Tibial nerve (tissue), 4 donors: Measurements from ENCODE around the gene FBXL12. TPM values are rescaled to one million over a fixed set of nuclear protein-coding genes. Genes with fewer than 3 reads are reported as not detected.

Experiments
- DNase-seq, 2 donors: peaks; one replicate each; pipeline ENCODE4 v3.0.0-alpha.2; 2019; ENCODE audit warnings: low spot score in 2 of 2
- H3K27ac ChIP-seq, 4 donors: fragments of 200-600 bp; sonication (generic) in 3 of 4; one replicate each; pipeline ENCODE4 v1.5.1; 2017 to 2019; ENCODE audit warnings: mild to moderate bottlenecking in 1 of 4
- H3K27me3 ChIP-seq, 2 donors: fragments of 200-600 bp; sonication (generic) in 1 of 2; one replicate each; pipeline versions ENCODE4 v1.5.1 to v1.6.0; 2017 to 2019
- H3K36me3 ChIP-seq, 3 donors: fragments of 200-600 bp; sonication (generic); one replicate each; pipeline ENCODE4 v1.5.1; 2018 to 2019
- H3K4me1 ChIP-seq, 4 donors: fragments of 200-600 bp; sonication (generic) in 3 of 4; one replicate each; pipeline ENCODE4 v1.5.1; 2017 to 2019
- H3K4me3 ChIP-seq, 4 donors: fragments of 200-600 bp; sonication (generic) in 3 of 4; one replicate each; pipeline ENCODE4 v1.5.1; 2017 to 2019; ENCODE audit warnings: mild to moderate bottlenecking in 1 of 4, moderate library complexity in 1 of 4
- H3K9me3 ChIP-seq, 4 donors: fragments of 200-600 bp; sonication (generic) in 3 of 4; one replicate each; pipeline ENCODE4 v1.5.1; 2017 to 2019
- CTCF ChIP-seq, 5 experiments: fragments of 200-600 bp in 3 of 5; fragments of 450-650 bp in 2 of 5; sonication (generic) in 3 of 5; IDR thresholded peaks; one replicate each; pipeline ENCODE4 v1.5.1; 2016 to 2019; ENCODE audit warnings: antibody characterized with exemption in 5 of 5, mild to moderate bottlenecking in 3 of 5, moderate library complexity in 2 of 5
- EP300 ChIP-seq, 2 donors: sonication (generic); formaldehyde crosslinking; IDR thresholded peaks; one replicate each; pipeline ENCODE4 v1.6.1; 2017; ENCODE audit warnings: antibody characterized with exemption in 2 of 2, mild to moderate bottlenecking in 1 of 2
- POLR2A ChIP-seq, 2 donors: fragments of 450-650 bp; IDR thresholded peaks; one replicate each; pipeline ENCODE4 v1.6.1; 2017; ENCODE audit warnings: antibody characterized with exemption in 2 of 2, mild to moderate bottlenecking in 2 of 2, moderate library complexity in 2 of 2
- WGBS, 2 donors: methylation state at CpG; one replicate each; pipeline ENCODE4 v1.1.5; 2018; 5-methylcytosine and 5-hydroxymethylcytosine counted together
- total RNA-seq, 4 donors: library from RNA; depleted of rRNA; stranded (reverse); fragments of >200 nt; gene quantifications; one replicate each; pipeline ENCODE4 v1.1.0, GENCODE V29; 2016

Gene FBXL12
- total RNA-seq, 4 donors from 2014 or later, result 26.2 to 42.7 (median 36.6) TPM

DNA sequence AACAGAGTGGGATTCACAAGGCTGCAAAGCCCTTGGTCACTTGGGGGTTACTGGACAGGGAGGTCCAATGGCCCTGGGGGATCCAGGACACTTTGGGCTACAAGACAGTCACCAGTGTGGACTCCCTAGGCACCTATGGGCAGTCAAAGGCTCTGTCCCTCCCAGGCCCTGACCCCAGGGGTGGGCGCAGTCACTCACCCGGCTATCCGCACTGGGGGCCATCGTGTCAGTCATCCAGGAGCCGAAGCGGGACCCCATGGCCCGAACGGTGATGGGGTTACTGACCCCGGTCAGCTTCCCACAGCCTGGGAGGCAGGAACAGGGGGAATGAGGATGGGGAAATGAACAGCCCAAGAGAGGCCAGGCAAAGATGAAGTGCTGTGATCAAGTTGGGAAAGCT lies 37.7 kb upstream of the FBXL12 start:
- H3K4me3 ChIP-seq, result no peak overlapping the region
- TF ChIP-seq EP300 (IDR thresholded peaks at IDR 0.05), result no peak
- no peak for TF ChIP-seq POLR2A (IDR thresholded peaks at IDR 0.05)
- TF ChIP-seq CTCF (IDR thresholded peaks at IDR 0.05), result no peak
- H3K27me3 ChIP-seq, result no peaks in the 10 kb centered on the region
- H3K27ac ChIP-seq, result no peak overlapping the region
- H3K4me1 ChIP-seq, result peaks cover 0 to 5% (median 0%) of the 10 kb centered on the region in 4 donors
- H3K9me3 ChIP-seq, result no peaks in the 10 kb centered on the region
- peaks cover 0 to 16% (median 0%) of the 10 kb centered on the region in 3 donors for H3K36me3 ChIP-seq
- 91 to 94% methylated on average over 9 of the region's 9 CpGs for WGBS, 2 donors
- no peak for DNase-seq

GRCh38 chr19:9854282-9854846 lies 35.5 kb upstream of the FBXL12 start:
- H3K36me3 ChIP-seq, result peaks cover 0 to 21% (median 0%) of the 10 kb centered on the region in 3 donors
- 94 to 96% methylated on average over 25 to 38 of the region's 38 CpGs for WGBS, 2 donors
- H3K4me1 ChIP-seq, result peaks cover 0 to 13% (median 0%) of the 10 kb centered on the region in 4 donors
- no peak overlapping the region for H3K4me3 ChIP-seq
- DNase-seq, result no peak
- no peak overlapping the region for H3K27ac ChIP-seq
- no peaks in the 10 kb centered on the region for H3K9me3 ChIP-seq
- TF ChIP-seq EP300 (IDR thresholded peaks at IDR 0.05) (no peak), CTCF (IDR thresholded peaks at IDR 0.05) (no peak), POLR2A (IDR thresholded peaks at IDR 0.05) (no peak)
- no peaks in the 10 kb centered on the region for H3K27me3 ChIP-seq

- peaks cover 0 to 23% (median 0%) of the 10 kb centered on the region in 4 donors for H3K4me1 ChIP-seq
- no peak overlapping the region for H3K4me3 ChIP-seq
- no peak for DNase-seq
- no peak for TF ChIP-seq POLR2A (IDR thresholded peaks at IDR 0.05)
- TF ChIP-seq EP300 (IDR thresholded peaks at IDR 0.05), result no peak
- no peak for TF ChIP-seq CTCF (IDR thresholded peaks at IDR 0.05)
- H3K27me3 ChIP-seq, result no peaks in the 10 kb centered on the region
- H3K9me3 ChIP-seq, result no peaks in the 10 kb centered on the region
- peak overlapping the region in 2 of 4 donors; percentile 1 to 51 for H3K27ac ChIP-seq
- peaks cover 0 to 52% (median 0%) of the 10 kb centered on the region in 3 donors for H3K36me3 ChIP-seq
- 48 to 56% methylated on average over 15 to 16 of the region's 19 CpGs for WGBS, 2 donors
Observed at GRCh38 chr19:9850235-9850959, 31.5 kb upstream of the FBXL12 start.

DNA sequence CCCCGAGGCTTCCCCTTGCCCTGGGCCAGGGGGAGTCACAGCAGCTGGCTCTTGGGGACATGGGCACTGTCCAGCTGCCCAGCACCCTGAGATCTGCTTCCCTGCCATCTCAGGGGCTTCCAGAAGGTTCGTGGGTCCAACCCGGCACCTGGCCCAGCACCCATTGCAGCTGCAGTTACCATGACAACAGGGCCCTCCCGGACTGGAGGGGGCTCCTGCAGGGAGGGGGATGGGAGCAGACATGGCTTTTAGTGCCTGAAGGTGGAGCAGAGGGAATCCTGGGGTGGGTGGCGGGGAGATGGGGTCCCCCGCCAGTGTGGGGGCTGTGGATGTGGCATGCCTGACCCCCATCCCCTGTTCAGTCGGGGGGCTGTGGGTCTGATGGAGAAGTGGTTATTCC lies 30.9 kb upstream of the FBXL12 start:
- WGBS, 2 donors, result 58 to 93% methylated on average over 3 to 5 of the region's 7 CpGs
- Histone ChIP-seq H3K4me3 (no peak overlapping the region), H3K27me3 (no peaks in the 10 kb centered on the region), H3K4me1 (peaks cover 0 to 23% (median 0%) of the 10 kb centered on the region in 4 donors), H3K9me3 (no peaks in the 10 kb centered on the region), H3K27ac (peak overlapping the region in 2 of 4 donors; percentile 0 to 51), H3K36me3 (peaks cover 0 to 58% (median 0%) of the 10 kb centered on the region in 3 donors)
- TF ChIP-seq POLR2A (IDR thresholded peaks at IDR 0.05) (no peak), EP300 (IDR thresholded peaks at IDR 0.05) (no peak), CTCF (IDR thresholded peaks at IDR 0.05) (no peak)
- no peak for DNase-seq

- H3K36me3 ChIP-seq, result peaks cover 0 to 60% (median 0%) of the 10 kb centered on the region in 3 donors
- no peaks in the 10 kb centered on the region for H3K9me3 ChIP-seq
- DNase-seq, result no peak
- no peaks in the 10 kb centered on the region for H3K27me3 ChIP-seq
- H3K4me1 ChIP-seq, result peaks cover 0 to 23% (median 0%) of the 10 kb centered on the region in 4 donors
- H3K27ac ChIP-seq, result no peak overlapping the region
- H3K4me3 ChIP-seq, result no peak overlapping the region
- 75 to 81% methylated on average over 17 to 19 of the region's 23 CpGs for WGBS, 2 donors
- no peak for TF ChIP-seq CTCF (IDR thresholded peaks at IDR 0.05)
- no peak for TF ChIP-seq EP300 (IDR thresholded peaks at IDR 0.05)
- no peak for TF ChIP-seq POLR2A (IDR thresholded peaks at IDR 0.05)
Observed at GRCh38 chr19:9848762-9849161, 29.9 kb upstream of the FBXL12 start.
